Activated T-helper 17 cell treated with anti-CD3 and anti-CD28 coated beads, Interleukin-2, amount 50 U/mL, for 72 hours (primary cell): Measurements from ENCODE around the gene LRRFIP1. TPM values are rescaled to one million over a fixed set of nuclear protein-coding genes. Genes with fewer than 3 reads are reported as not detected.

Experiments
- ATAC-seq: fragments of 150-1000 bp; cut with Tn5 transposase; replicated peaks from 2 replicates; pipeline ENCODE4 v1.10.0; 2021; ENCODE audit warnings: mild to moderate bottlenecking, moderate library complexity
- H3K27ac Mint-ChIP-seq: one replicate; pipeline ENCODE4 v1.8.0; 2022; ENCODE audit warnings: mixed read lengths
- H3K27me3 Mint-ChIP-seq: one replicate; pipeline ENCODE4 v1.8.0; 2022; ENCODE audit warnings: mixed read lengths
- H3K36me3 Mint-ChIP-seq: one replicate; pipeline ENCODE4 v1.8.0; 2022; ENCODE audit warnings: low read depth, mild to moderate bottlenecking, mixed read lengths
- H3K4me1 Mint-ChIP-seq: one replicate; pipeline ENCODE4 v1.8.0; 2022; ENCODE audit warnings: mixed read lengths
- H3K4me3 Mint-ChIP-seq: one replicate; pipeline ENCODE4 v1.8.0; 2022; ENCODE audit warnings: mild to moderate bottlenecking, mixed read lengths
- H3K9me3 Mint-ChIP-seq: one replicate; pipeline ENCODE4 v1.8.0; 2022; ENCODE audit warnings: mixed read lengths
- total RNA-seq, 2 donors: library from RNA; stranded (reverse); gene quantifications; one replicate each; pipeline ENCODE4 v1.2.3, GENCODE V29; 2022

Gene LRRFIP1
- total RNA-seq, 2 donors from 2014 or later = 271 to 319 TPM

GRCh38 chr2:237726401-237726830 lies 99.0 kb downstream of the LRRFIP1 start:
- Mint-ChIP-seq H3K36me3 (peaks cover 95% of the 10 kb centered on the region), H3K27ac (no peak overlapping the region), H3K9me3 (no peaks in the 10 kb centered on the region), H3K4me1 (peaks cover 52% of the 10 kb centered on the region), H3K27me3 (no peaks in the 10 kb centered on the region), H3K4me3 (peak overlapping the region; percentile 29)
- no peak for ATAC-seq

- ATAC-seq = peak; percentile 44
- H3K4me1 Mint-ChIP-seq = peaks cover 56% of the 10 kb centered on the region
- H3K27me3 Mint-ChIP-seq = no peaks in the 10 kb centered on the region
- H3K27ac Mint-ChIP-seq = peak overlapping the region; percentile 77
- H3K9me3 Mint-ChIP-seq = no peaks in the 10 kb centered on the region
- peak overlapping the region; percentile 29 for H3K4me3 Mint-ChIP-seq
- H3K36me3 Mint-ChIP-seq = peaks cover 94% of the 10 kb centered on the region
Measured at GRCh38 chr2:237727363-237727762, 100.0 kb downstream of the LRRFIP1 start.

GRCh38 chr2:237729681-237730475 lies 102.5 kb downstream of the LRRFIP1 start:
- no peaks in the 10 kb centered on the region for H3K9me3 Mint-ChIP-seq
- H3K36me3 Mint-ChIP-seq = peaks cover 93% of the 10 kb centered on the region
- ATAC-seq = no peak
- H3K4me3 Mint-ChIP-seq = peak overlapping the region; percentile 82
- H3K4me1 Mint-ChIP-seq = peaks cover 59% of the 10 kb centered on the region
- H3K27ac Mint-ChIP-seq = peak overlapping the region; percentile 94
- no peaks in the 10 kb centered on the region for H3K27me3 Mint-ChIP-seq

GRCh38 chr2:237731663-237732062 lies 104.3 kb downstream of the LRRFIP1 start:
- peak overlapping the region; percentile 94 for H3K27ac Mint-ChIP-seq
- peaks cover 58% of the 10 kb centered on the region for H3K4me1 Mint-ChIP-seq
- H3K4me3 Mint-ChIP-seq = peak overlapping the region; percentile 82
- H3K36me3 Mint-ChIP-seq = peaks cover 93% of the 10 kb centered on the region
- H3K9me3 Mint-ChIP-seq = no peaks in the 10 kb centered on the region
- peak; percentile 97 for ATAC-seq
- H3K27me3 Mint-ChIP-seq = no peaks in the 10 kb centered on the region

GRCh38 chr2:237732070-237732469 lies 104.7 kb downstream of the LRRFIP1 start:
- peak overlapping the region; percentile 94 for H3K27ac Mint-ChIP-seq
- H3K4me3 Mint-ChIP-seq = peak overlapping the region; percentile 82
- ATAC-seq = no peak
- H3K36me3 Mint-ChIP-seq = peaks cover 93% of the 10 kb centered on the region
- peaks cover 57% of the 10 kb centered on the region for H3K4me1 Mint-ChIP-seq
- H3K27me3 Mint-ChIP-seq = no peaks in the 10 kb centered on the region
- no peaks in the 10 kb centered on the region for H3K9me3 Mint-ChIP-seq

- H3K4me3 Mint-ChIP-seq = peak overlapping the region; percentile 82
- peaks cover 93% of the 10 kb centered on the region for H3K36me3 Mint-ChIP-seq
- ATAC-seq = no peak
- H3K27me3 Mint-ChIP-seq = no peaks in the 10 kb centered on the region
- no peaks in the 10 kb centered on the region for H3K9me3 Mint-ChIP-seq
- peak overlapping the region; percentile 94 for H3K27ac Mint-ChIP-seq
- peaks cover 60% of the 10 kb centered on the region for H3K4me1 Mint-ChIP-seq
Measured at GRCh38 chr2:237732790-237733381, 105.5 kb downstream of the LRRFIP1 start.

- Mint-ChIP-seq H3K27ac (peak overlapping the region; percentile 94), H3K9me3 (no peaks in the 10 kb centered on the region), H3K4me3 (peak overlapping the region; percentile 82), H3K4me1 (peaks cover 59% of the 10 kb centered on the region), H3K36me3 (peaks cover 95% of the 10 kb centered on the region), H3K27me3 (no peaks in the 10 kb centered on the region)
- ATAC-seq = no peak
Measured at GRCh38 chr2:237733677-237734300, 106.4 kb downstream of the LRRFIP1 start.

GRCh38 chr2:237734905-237735623 lies 107.7 kb downstream of the LRRFIP1 start:
- Mint-ChIP-seq H3K4me3 (no peak overlapping the region), H3K27me3 (no peaks in the 10 kb centered on the region), H3K4me1 (peaks cover 59% of the 10 kb centered on the region), H3K27ac (peak overlapping the region; percentile 16), H3K9me3 (no peaks in the 10 kb centered on the region), H3K36me3 (peaks cover 95% of the 10 kb centered on the region)
- no peak for ATAC-seq

- no peak for ATAC-seq
- H3K27ac Mint-ChIP-seq = peak overlapping the region; percentile 72
- no peaks in the 10 kb centered on the region for H3K27me3 Mint-ChIP-seq
- no peaks in the 10 kb centered on the region for H3K9me3 Mint-ChIP-seq
- no peak overlapping the region for H3K4me3 Mint-ChIP-seq
- H3K4me1 Mint-ChIP-seq = peaks cover 57% of the 10 kb centered on the region
- peaks cover 96% of the 10 kb centered on the region for H3K36me3 Mint-ChIP-seq
Measured at GRCh38 chr2:237735798-237736197, 108.4 kb downstream of the LRRFIP1 start.

- no peak overlapping the region for H3K4me3 Mint-ChIP-seq
- H3K9me3 Mint-ChIP-seq = no peaks in the 10 kb centered on the region
- H3K27me3 Mint-ChIP-seq = no peaks in the 10 kb centered on the region
- peaks cover 54% of the 10 kb centered on the region for H3K4me1 Mint-ChIP-seq
- peaks cover 98% of the 10 kb centered on the region for H3K36me3 Mint-ChIP-seq
- no peak for ATAC-seq
- peak overlapping the region; percentile 72 for H3K27ac Mint-ChIP-seq
Measured at GRCh38 chr2:237736783-237737182, 109.4 kb downstream of the LRRFIP1 start.

GRCh38 chr2:237737196-237737865 lies 109.9 kb downstream of the LRRFIP1 start:
- Mint-ChIP-seq H3K36me3 (peaks cover 98% of the 10 kb centered on the region), H3K4me3 (no peak overlapping the region), H3K27me3 (no peaks in the 10 kb centered on the region), H3K9me3 (no peaks in the 10 kb centered on the region), H3K27ac (peak overlapping the region; percentile 71), H3K4me1 (peaks cover 49% of the 10 kb centered on the region)
- ATAC-seq = no peak

- peaks cover 48% of the 10 kb centered on the region for H3K4me1 Mint-ChIP-seq
- peaks cover 99% of the 10 kb centered on the region for H3K36me3 Mint-ChIP-seq
- H3K27me3 Mint-ChIP-seq = no peaks in the 10 kb centered on the region
- peak overlapping the region; percentile 71 for H3K27ac Mint-ChIP-seq
- H3K4me3 Mint-ChIP-seq = no peak overlapping the region
- no peaks in the 10 kb centered on the region for H3K9me3 Mint-ChIP-seq
- ATAC-seq = no peak
Measured at GRCh38 chr2:237738255-237738654, 110.9 kb downstream of the LRRFIP1 start.

GRCh38 chr2:237739101-237739500 lies 111.7 kb downstream of the LRRFIP1 start:
- Mint-ChIP-seq H3K9me3 (no peaks in the 10 kb centered on the region), H3K36me3 (peaks cover 99% of the 10 kb centered on the region)

GRCh38 chr2:237742191-237742590 lies 114.8 kb downstream of the LRRFIP1 start:
- H3K27ac Mint-ChIP-seq = peak overlapping the region; percentile 91
- peaks cover 94% of the 10 kb centered on the region for H3K36me3 Mint-ChIP-seq
- no peak overlapping the region for H3K4me3 Mint-ChIP-seq
- H3K9me3 Mint-ChIP-seq = no peaks in the 10 kb centered on the region
- no peak for ATAC-seq
- H3K27me3 Mint-ChIP-seq = no peaks in the 10 kb centered on the region
- peaks cover 47% of the 10 kb centered on the region for H3K4me1 Mint-ChIP-seq

More at GRCh38 chr2:237739101-237739500, 111.7 kb downstream of the LRRFIP1 start:
- Mint-ChIP-seq H3K4me1 (peaks cover 53% of the 10 kb centered on the region), H3K4me3 (no peak overlapping the region), H3K27me3 (no peaks in the 10 kb centered on the region), H3K27ac (peak overlapping the region; percentile 71)
- ATAC-seq = no peak
